ENCODE measurements around the gene DEDD.
A peak's percentile ranks its signal among the peaks of the same experiment; 100 is the strongest.

The DEDD gene

GRCh38 chr1:161096530-161096929, 35.9 kb downstream of the DEDD start:
- H3K4me3 ChIP-seq (ENCODE audit: control insufficient read depth, low read depth, low read length) = no peak overlapping the region
- no peak for TF ChIP-seq CTCF (IDR thresholded peaks at IDR 0.05; ENCODE audit: control insufficient read depth, insufficient read depth, low read depth, low read length, missing control alignments)
- peak; percentile 62 for DNase-seq (ENCODE audit: low read depth)

- DNase-seq (ENCODE audit: low read depth) = no peak
- TF ChIP-seq CTCF (IDR thresholded peaks at IDR 0.05; ENCODE audit: control insufficient read depth, insufficient read depth, low read depth, low read length, missing control alignments) = no peak
- H3K4me3 ChIP-seq (ENCODE audit: control insufficient read depth, low read depth, low read length) = no peak overlapping the region
These were observed 36.5 kb downstream of the DEDD start for GRCh38 chr1:161096015-161096414.

- TF ChIP-seq CTCF (IDR thresholded peaks at IDR 0.05; ENCODE audit: control insufficient read depth, insufficient read depth, low read depth, low read length, missing control alignments) = no peak
- DNase-seq (ENCODE audit: low read depth) = no peak
- no peak overlapping the region for H3K4me3 ChIP-seq (ENCODE audit: control insufficient read depth, low read depth, low read length)
These were observed 37.2 kb downstream of the DEDD start for GRCh38 chr1:161095230-161095629.

- no peak for DNase-seq (ENCODE audit: low read depth)
- TF ChIP-seq CTCF (IDR thresholded peaks at IDR 0.05; ENCODE audit: control insufficient read depth, insufficient read depth, low read depth, low read length, missing control alignments) = no peak
- H3K4me3 ChIP-seq (ENCODE audit: control insufficient read depth, low read depth, low read length) = no peak overlapping the region
These were observed 38.0 kb downstream of the DEDD start for GRCh38 chr1:161094481-161094880.

- no peak overlapping the region for H3K4me3 ChIP-seq (ENCODE audit: control insufficient read depth, low read depth, low read length)
- TF ChIP-seq CTCF (IDR thresholded peaks at IDR 0.05; ENCODE audit: control insufficient read depth, insufficient read depth, low read depth, low read length, missing control alignments) = no peak
- no peak for DNase-seq (ENCODE audit: low read depth)
These were observed 39.8 kb downstream of the DEDD start for GRCh38 chr1:161092621-161093028.

- no peak for DNase-seq (ENCODE audit: low read depth)
- H3K4me3 ChIP-seq (ENCODE audit: control insufficient read depth, low read depth, low read length) = no peak overlapping the region
- no peak for TF ChIP-seq CTCF (IDR thresholded peaks at IDR 0.05; ENCODE audit: control insufficient read depth, insufficient read depth, low read depth, low read length, missing control alignments)
These were observed 40.5 kb downstream of the DEDD start for GRCh38 chr1:161091796-161092507.
